AG09309 (cell line): ENCODE measurements around the gene DCAF12L1.

Experiments
- DNase-seq: peaks from one replicate; pipeline ENCODE4 v3.0.0-alpha.2; 2010; ENCODE audit warnings: low read depth
- H3K4me3 ChIP-seq: 2 replicates; pipeline ENCODE4 v1.5.1; 2011; ENCODE audit warnings: mild to moderate bottlenecking, low read depth, low read length, moderate library complexity; ENCODE audit not compliant: control insufficient read depth
- CTCF ChIP-seq: IDR thresholded peaks from 2 replicates; pipeline ENCODE4 v1.5.1; 2011; ENCODE audit warnings: mild to moderate bottlenecking, low read depth, low read length, inconsistent platforms; ENCODE audit not compliant: insufficient read depth, control insufficient read depth; ENCODE audit errors: missing control alignments

DCAF12L1 gene

GRCh38 chrX:126552313-126553022, at the start of gene DCAF12L1:
Gene DCAF12L1 (minus strand): TSS chrX:126552814. CDS start chrX:126552608, 206 bp downstream.
- H3K4me3 ChIP-seq: no peak within 1 kb of the TSS
- DNase-seq: no peak
- no peak for TF ChIP-seq CTCF

GRCh38 chrX:126580877-126581276, 28.3 kb upstream of the DCAF12L1 start:
- no peak for DNase-seq
- no peak for TF ChIP-seq CTCF
- no peak overlapping the region for H3K4me3 ChIP-seq

DNA sequence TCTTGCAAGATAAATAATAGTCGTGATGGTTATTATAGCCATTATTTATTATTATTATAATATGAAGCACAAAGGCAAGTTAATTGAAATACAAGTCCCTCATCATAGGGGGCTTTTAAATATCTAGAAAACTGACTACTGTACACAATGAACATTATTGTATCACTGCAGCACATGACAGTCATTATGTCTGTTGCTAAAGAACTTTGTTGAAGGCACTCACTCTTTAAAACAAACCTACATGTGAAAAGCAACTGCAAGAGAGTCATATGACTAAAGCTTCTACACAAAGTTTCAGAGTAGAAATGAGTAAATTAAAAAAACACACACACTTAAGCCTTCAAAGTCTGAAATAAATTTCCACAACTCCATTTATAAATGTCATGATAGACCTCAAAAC, 23.3 kb upstream of the DCAF12L1 start:
- DNase-seq: no peak
- H3K4me3 ChIP-seq: no peak overlapping the region
- TF ChIP-seq CTCF: no peak

DNA sequence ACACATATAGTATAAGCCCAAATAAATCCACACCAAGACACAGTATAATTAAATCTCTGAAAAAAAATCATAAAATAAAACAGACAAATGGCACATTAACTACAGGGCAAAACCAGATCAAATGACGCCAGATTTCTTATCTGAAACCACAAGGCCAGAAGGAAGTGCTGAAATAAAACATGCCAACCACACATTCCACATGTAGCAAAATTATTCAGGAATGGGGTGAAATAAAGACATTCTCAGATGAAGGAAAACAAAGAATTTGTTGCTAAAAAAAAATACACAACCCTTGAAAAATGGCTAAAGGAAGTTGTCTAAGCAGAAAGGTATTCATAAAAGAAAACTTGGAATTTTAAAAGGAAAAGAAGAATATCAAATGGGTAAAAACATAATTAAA, 4.5 kb upstream of the DCAF12L1 start:
- no peak for TF ChIP-seq CTCF
- no peak for DNase-seq
- H3K4me3 ChIP-seq: no peak overlapping the region

GRCh38 chrX:126551725-126552312, 795 bp downstream of the DCAF12L1 start:
- TF ChIP-seq CTCF: no peak
- no peak for DNase-seq
- no peak overlapping the region for H3K4me3 ChIP-seq

GRCh38 chrX:126551306-126551705, 1.3 kb downstream of the DCAF12L1 start:
- H3K4me3 ChIP-seq: no peak overlapping the region
- TF ChIP-seq CTCF: no peak
- DNase-seq: no peak
